Measurements from ENCODE around the gene TRIP10. TPM values are rescaled to one million over a fixed set of nuclear protein-coding genes. Genes with fewer than 3 reads are reported as not detected.
"Not testable (repeated sequence)": the region's sequence is repeated elsewhere in the genome, so short reads cannot be mapped to it uniquely, and the experiment has no call there.

Gene TRIP10
- polyA plus RNA-seq, 1 donor (not counting 4 experiments of a cell fraction or from before 2014, with no cell fraction given) = 34.8 TPM

DNA sequence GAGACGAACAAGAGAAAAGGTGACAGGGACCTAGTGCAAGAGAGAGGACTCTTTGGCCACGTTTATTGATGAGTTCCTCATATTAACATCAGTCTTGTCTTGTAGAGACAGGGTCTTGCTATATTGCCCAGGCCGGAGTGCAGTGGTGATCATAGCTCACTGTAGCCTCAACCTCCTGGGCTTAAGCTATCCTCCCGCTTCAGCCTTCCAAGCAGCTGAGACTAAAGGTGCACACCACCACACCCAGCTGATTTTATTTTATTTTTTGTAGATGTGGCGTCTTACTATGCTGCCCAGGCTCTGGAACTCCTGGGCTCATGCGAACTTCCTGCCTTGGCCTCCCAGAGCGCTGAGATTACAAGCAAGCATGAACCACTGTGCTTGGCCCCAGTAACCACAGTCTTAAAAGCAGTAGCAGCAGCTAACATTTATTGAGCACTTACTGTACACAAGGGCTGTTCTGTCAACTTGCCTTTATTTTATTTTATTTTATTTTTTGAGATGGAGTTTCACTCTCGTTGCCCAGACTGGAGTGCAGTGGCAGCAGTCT lies 28.8 kb downstream of the TRIP10 start:
- H3K27ac ChIP-seq (ENCODE audit: control insufficient read depth, insufficient read depth, low read length) = peak overlapping the region; percentile 95
- H3K79me2 ChIP-seq (ENCODE audit: control insufficient read depth, insufficient read depth, low read length) = peaks cover 25% of the 10 kb centered on the region
- dilution Hi-C loops (cut with MboI; ENCODE audit: extremely low pct_ligation_motif_present, low sequenced_read_pairs) = no loop called here
- H3K4me2 ChIP-seq (ENCODE audit: control insufficient read depth, extremely low read depth, insufficient read depth, low read depth, low read length) = peak overlapping the region; percentile 94
- no peak overlapping the region for H2AFZ ChIP-seq (ENCODE audit: control insufficient read depth, low read length)
- H4K20me1 ChIP-seq (ENCODE audit: control insufficient read depth, extremely low read depth, insufficient read depth, low read length) = no peaks in the 10 kb centered on the region
- no peak overlapping the region for H3K9ac ChIP-seq (ENCODE audit: control insufficient read depth, extremely low read depth, insufficient read depth, low read length)
- no peak for DNase-seq (ENCODE audit: low read depth, low spot score)
- peaks cover 6 to 16% of the 10 kb centered on the region in 2 experiments for H3K36me3 ChIP-seq (ENCODE audit: control insufficient read depth in 2 of 2, extremely low read depth in 1 of 2, insufficient read depth in 2 of 2, low read length in 2 of 2)
- no peaks in the 10 kb centered on the region for H3K9me3 ChIP-seq (ENCODE audit: control insufficient read depth, low read depth, low read length)
- no peak for TF ChIP-seq EZH2 (IDR thresholded peaks at IDR 0.05; ENCODE audit: low read length)
- TF ChIP-seq, protein P1, sequence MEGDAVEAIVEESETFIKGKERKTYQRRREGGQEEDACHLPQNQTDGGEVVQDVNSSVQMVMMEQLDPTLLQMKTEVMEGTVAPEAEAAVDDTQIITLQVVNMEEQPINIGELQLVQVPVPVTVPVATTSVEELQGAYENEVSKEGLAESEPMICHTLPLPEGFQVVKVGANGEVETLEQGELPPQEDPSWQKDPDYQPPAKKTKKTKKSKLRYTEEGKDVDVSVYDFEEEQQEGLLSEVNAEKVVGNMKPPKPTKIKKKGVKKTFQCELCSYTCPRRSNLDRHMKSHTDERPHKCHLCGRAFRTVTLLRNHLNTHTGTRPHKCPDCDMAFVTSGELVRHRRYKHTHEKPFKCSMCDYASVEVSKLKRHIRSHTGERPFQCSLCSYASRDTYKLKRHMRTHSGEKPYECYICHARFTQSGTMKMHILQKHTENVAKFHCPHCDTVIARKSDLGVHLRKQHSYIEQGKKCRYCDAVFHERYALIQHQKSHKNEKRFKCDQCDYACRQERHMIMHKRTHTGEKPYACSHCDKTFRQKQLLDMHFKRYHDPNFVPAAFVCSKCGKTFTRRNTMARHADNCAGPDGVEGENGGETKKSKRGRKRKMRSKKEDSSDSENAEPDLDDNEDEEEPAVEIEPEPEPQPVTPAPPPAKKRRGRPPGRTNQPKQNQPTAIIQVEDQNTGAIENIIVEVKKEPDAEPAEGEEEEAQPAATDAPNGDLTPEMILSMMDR (optimal IDR thresholded peaks at IDR 0.05 in 1 of 3, IDR thresholded peaks at IDR 0.05 in 1 of 3, conservative IDR thresholded peaks at IDR 0.05 in 1 of 3; ENCODE audit: extremely low read depth in 1 of 3, insufficient read depth in 2 of 3, low read length in 3 of 3) = no peak
- H3K27me3 ChIP-seq (ENCODE audit: control insufficient read depth, extremely low read depth, insufficient read depth, low read length) = no peaks in the 10 kb centered on the region
- H3K4me3 ChIP-seq (ENCODE audit: control insufficient read depth in 2 of 3, extremely low read depth in 1 of 3, insufficient read depth in 2 of 3, low read depth in 1 of 3, low read length in 3 of 3) = peak overlapping the region in 1 of 3 experiments; percentile 74
- H3K4me1 ChIP-seq (ENCODE audit: control insufficient read depth, extremely low read depth, insufficient read depth, low read length) = peaks cover 16% of the 10 kb centered on the region
- no peaks in the 10 kb centered on the region for H3K9me1 ChIP-seq (ENCODE audit: control insufficient read depth, extremely low read depth, insufficient read depth, low read length)
- no peak for FAIRE-seq

DNA sequence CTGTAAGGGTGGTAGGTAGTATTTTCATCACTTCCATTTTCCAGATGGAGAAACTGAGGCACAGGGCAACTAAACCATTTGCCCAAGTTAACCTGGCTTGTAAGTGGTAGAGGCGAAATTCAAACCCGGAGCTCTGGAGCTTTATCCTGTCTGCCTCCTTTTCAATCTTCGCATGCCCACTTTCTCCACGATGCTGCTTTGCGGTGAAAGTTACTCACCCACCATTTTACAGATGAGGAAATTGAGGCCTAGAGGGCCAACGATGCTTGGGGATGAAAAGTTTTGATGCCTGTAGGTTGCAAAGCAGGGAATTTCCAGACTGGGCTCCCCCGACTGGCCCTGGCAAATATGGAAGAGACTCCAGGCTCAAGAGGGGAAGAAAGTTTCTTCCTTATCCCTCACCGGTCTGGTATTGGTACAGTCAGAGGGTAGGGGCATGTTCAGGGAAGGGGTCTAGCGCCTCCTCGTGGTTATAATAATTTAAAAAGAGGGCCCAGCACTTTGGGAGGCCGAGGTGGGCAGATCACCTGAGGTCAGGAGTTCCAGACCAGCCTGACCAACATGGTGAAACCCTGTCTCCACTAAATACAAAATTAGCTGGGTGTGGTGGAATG lies 29.6 kb downstream of the TRIP10 start:
- H3K9me3 ChIP-seq (ENCODE audit: control insufficient read depth, low read depth, low read length) = no peaks in the 10 kb centered on the region
- peaks cover 16% of the 10 kb centered on the region for H3K4me1 ChIP-seq (ENCODE audit: control insufficient read depth, extremely low read depth, insufficient read depth, low read length)
- H4K20me1 ChIP-seq (ENCODE audit: control insufficient read depth, extremely low read depth, insufficient read depth, low read length) = no peaks in the 10 kb centered on the region
- H3K4me3 ChIP-seq (ENCODE audit: control insufficient read depth in 2 of 3, extremely low read depth in 1 of 3, insufficient read depth in 2 of 3, low read depth in 1 of 3, low read length in 3 of 3) = no peak overlapping the region
- H3K4me2 ChIP-seq (ENCODE audit: control insufficient read depth, extremely low read depth, insufficient read depth, low read depth, low read length) = no peak overlapping the region
- dilution Hi-C loops (cut with MboI; ENCODE audit: extremely low pct_ligation_motif_present, low sequenced_read_pairs) = no loop called here
- peaks cover 2 to 10% of the 10 kb centered on the region in 2 experiments for H3K36me3 ChIP-seq (ENCODE audit: control insufficient read depth in 2 of 2, extremely low read depth in 1 of 2, insufficient read depth in 2 of 2, low read length in 2 of 2)
- H3K79me2 ChIP-seq (ENCODE audit: control insufficient read depth, insufficient read depth, low read length) = peaks cover 18% of the 10 kb centered on the region
- H2AFZ ChIP-seq (ENCODE audit: control insufficient read depth, low read length) = no peak overlapping the region
- H3K27ac ChIP-seq (ENCODE audit: control insufficient read depth, insufficient read depth, low read length) = no peak overlapping the region
- H3K9ac ChIP-seq (ENCODE audit: control insufficient read depth, extremely low read depth, insufficient read depth, low read length) = no peak overlapping the region
- H3K9me1 ChIP-seq (ENCODE audit: control insufficient read depth, extremely low read depth, insufficient read depth, low read length) = no peaks in the 10 kb centered on the region
- FAIRE-seq (no peak), DNase-seq (ENCODE audit: low read depth, low spot score) (no peak)
- H3K27me3 ChIP-seq (ENCODE audit: control insufficient read depth, extremely low read depth, insufficient read depth, low read length) = no peaks in the 10 kb centered on the region
- TF ChIP-seq, protein P1 (optimal IDR thresholded peaks at IDR 0.05 in 1 of 3, IDR thresholded peaks at IDR 0.05 in 1 of 3, conservative IDR thresholded peaks at IDR 0.05 in 1 of 3; ENCODE audit: extremely low read depth in 1 of 3, insufficient read depth in 2 of 3, low read length in 3 of 3) = peak in 2 of 3 experiments; percentile 27 to 41
- no peak for TF ChIP-seq EZH2 (IDR thresholded peaks at IDR 0.05; ENCODE audit: low read length)

DNA sequence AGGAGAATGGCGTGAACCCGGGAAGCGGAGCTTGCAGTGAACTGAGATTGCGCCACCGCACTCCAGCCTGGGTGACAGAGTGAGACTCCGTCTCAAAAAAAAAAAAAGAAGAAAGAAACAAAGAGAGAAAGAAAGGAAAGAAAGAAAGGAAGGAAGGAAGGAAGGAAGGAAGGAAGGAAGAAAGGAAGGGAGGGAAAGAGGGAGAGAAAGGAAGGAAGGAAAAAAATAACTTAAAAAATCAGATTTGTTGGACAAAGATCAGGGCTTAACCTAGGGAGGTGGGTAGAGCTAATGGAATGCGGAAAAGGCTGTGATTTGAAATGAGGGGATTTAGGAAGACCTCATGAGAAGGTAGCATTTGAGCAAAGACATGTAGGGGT lies 32.2 kb downstream of the TRIP10 start:
- not testable (repeated sequence) for FAIRE-seq; DNase-seq (ENCODE audit: low read depth, low spot score)

More for the DNA sequence above, 32.2 kb downstream of the TRIP10 start:
- H3K27me3 ChIP-seq (ENCODE audit: control insufficient read depth, extremely low read depth, insufficient read depth, low read length); dilution Hi-C loops (cut with MboI; ENCODE audit: extremely low pct_ligation_motif_present, low sequenced_read_pairs); H3K27ac ChIP-seq (ENCODE audit: control insufficient read depth, insufficient read depth, low read length); H3K36me3 ChIP-seq (ENCODE audit: control insufficient read depth in 2 of 2, extremely low read depth in 1 of 2, insufficient read depth in 2 of 2, low read length in 2 of 2); H2AFZ ChIP-seq (ENCODE audit: control insufficient read depth, low read length); H3K9ac ChIP-seq (ENCODE audit: control insufficient read depth, extremely low read depth, insufficient read depth, low read length); H4K20me1 ChIP-seq (ENCODE audit: control insufficient read depth, extremely low read depth, insufficient read depth, low read length); H3K79me2 ChIP-seq (ENCODE audit: control insufficient read depth, insufficient read depth, low read length); H3K4me2 ChIP-seq (ENCODE audit: control insufficient read depth, extremely low read depth, insufficient read depth, low read depth, low read length); H3K4me1 ChIP-seq (ENCODE audit: control insufficient read depth, extremely low read depth, insufficient read depth, low read length); H3K9me1 ChIP-seq (ENCODE audit: control insufficient read depth, extremely low read depth, insufficient read depth, low read length); H3K9me3 ChIP-seq (ENCODE audit: control insufficient read depth, low read depth, low read length); H3K4me3 ChIP-seq (ENCODE audit: control insufficient read depth in 2 of 3, extremely low read depth in 1 of 3, insufficient read depth in 2 of 3, low read depth in 1 of 3, low read length in 3 of 3): not testable (repeated sequence)
